Uterus (tissue), 4 donors: Measurements from ENCODE around the gene ERFL. TPM values are rescaled to one million over a fixed set of nuclear protein-coding genes. Genes with fewer than 3 reads are reported as not detected.
"Not testable (repeated sequence)": the region's sequence is repeated elsewhere in the genome, so short reads cannot be mapped to it uniquely, and the experiment has no call there.

Experiments used
- DNase-seq, 2 donors: peaks; one replicate each; pipeline ENCODE4 v3.0.0-alpha.2; 2019 to 2020
- H3K27ac ChIP-seq, 2 donors: fragments of 200-600 bp; sonication (generic); 1 replicate in 1 of 2; 2 replicates in 1 of 2; pipeline ENCODE4 v1.5.1; 2016 to 2018
- H3K27me3 ChIP-seq, 2 donors: fragments of 200-600 bp; sonication (generic); one replicate each; pipeline ENCODE4 v1.5.1; 2018 to 2019; ENCODE audit warnings: control low read depth in 1 of 2
- H3K36me3 ChIP-seq, 2 donors: fragments of 200-600 bp; sonication (generic); one replicate each; pipeline ENCODE4 v1.5.1; 2019; ENCODE audit warnings: control low read depth in 1 of 2
- H3K4me1 ChIP-seq, 2 donors: fragments of 200-600 bp; sonication (generic); one replicate each; pipeline ENCODE4 v1.5.1; 2018 to 2019; ENCODE audit warnings: control low read depth in 1 of 2
- H3K4me3 ChIP-seq, 2 donors: fragments of 200-600 bp; sonication (generic); 1 replicate in 1 of 2; 2 replicates in 1 of 2; pipeline ENCODE4 v1.5.1; 2018 to 2019; ENCODE audit warnings: mild to moderate bottlenecking in 1 of 2
- H3K9me3 ChIP-seq, 2 donors: fragments of 200-600 bp; sonication (generic); one replicate each; pipeline ENCODE4 v1.5.1; 2019; ENCODE audit warnings: control low read depth in 1 of 2
- POLR2A ChIP-seq, 2 donors: fragments of 450-650 bp; IDR thresholded peaks; one replicate each; pipeline ENCODE4 v1.6.1; 2016; ENCODE audit warnings: antibody characterized with exemption in 2 of 2, mild to moderate bottlenecking in 1 of 2, moderate library complexity in 1 of 2
- intact Hi-C: fragments of 100-400 bp; cut with DNase I; formaldehyde crosslinking; loops from one replicate; pipeline ENCODE4 v1.15.1; 2023; ENCODE audit warnings: low total_unique reads
- total RNA-seq, 4 donors: library from RNA; depleted of rRNA in 3 of 4; stranded (reverse); fragments of >200 nt in 3 of 4; gene quantifications; one replicate each; pipeline versions ENCODE4 v1.1.0 to v1.2.4, GENCODE V29; 2014 to 2023
- TF ChIP-seq, protein P1 (sequence below), 4 experiments: fragments of 200-600 bp in 2 of 4; fragments of 450-650 bp in 2 of 4; sonication (generic) in 2 of 4; IDR thresholded peaks; one replicate each; pipeline ENCODE4 v1.5.1; 2016 to 2019; ENCODE audit warnings: antibody characterized with exemption in 4 of 4, mild to moderate bottlenecking in 2 of 4, moderate library complexity in 1 of 4
- donor health status: DM: yes; HTN: yes; CAD: no.

Gene ERFL
- total RNA-seq, 4 donors from 2014 or later = 1.7 TPM; not detected in 3

DNA sequence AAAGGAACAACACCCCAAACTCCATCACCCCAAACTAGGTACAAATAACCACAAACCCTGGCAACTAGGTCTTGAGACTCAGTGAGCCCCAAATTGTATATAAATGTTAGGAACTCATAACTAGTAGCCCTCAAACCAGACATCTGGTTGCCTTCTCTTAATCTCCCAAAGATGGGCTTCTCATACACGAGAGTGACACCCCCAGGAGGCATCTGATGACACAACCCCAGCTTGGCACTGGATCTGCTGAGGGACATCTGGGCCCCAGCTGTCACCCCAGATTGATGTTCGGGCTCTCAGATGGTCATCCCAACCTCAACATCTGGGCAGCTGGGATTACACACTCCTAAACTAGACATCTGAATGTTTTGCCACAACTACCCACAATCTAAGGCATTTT is 16.1 kb upstream of the ERFL start:
- peaks cover 0 to 13% of the 10 kb centered on the region in 2 donors for H3K4me1 ChIP-seq
- H3K27ac ChIP-seq = no peak overlapping the region
- no peak for DNase-seq
- H3K9me3 ChIP-seq = no peaks in the 10 kb centered on the region
- TF ChIP-seq, protein P1, sequence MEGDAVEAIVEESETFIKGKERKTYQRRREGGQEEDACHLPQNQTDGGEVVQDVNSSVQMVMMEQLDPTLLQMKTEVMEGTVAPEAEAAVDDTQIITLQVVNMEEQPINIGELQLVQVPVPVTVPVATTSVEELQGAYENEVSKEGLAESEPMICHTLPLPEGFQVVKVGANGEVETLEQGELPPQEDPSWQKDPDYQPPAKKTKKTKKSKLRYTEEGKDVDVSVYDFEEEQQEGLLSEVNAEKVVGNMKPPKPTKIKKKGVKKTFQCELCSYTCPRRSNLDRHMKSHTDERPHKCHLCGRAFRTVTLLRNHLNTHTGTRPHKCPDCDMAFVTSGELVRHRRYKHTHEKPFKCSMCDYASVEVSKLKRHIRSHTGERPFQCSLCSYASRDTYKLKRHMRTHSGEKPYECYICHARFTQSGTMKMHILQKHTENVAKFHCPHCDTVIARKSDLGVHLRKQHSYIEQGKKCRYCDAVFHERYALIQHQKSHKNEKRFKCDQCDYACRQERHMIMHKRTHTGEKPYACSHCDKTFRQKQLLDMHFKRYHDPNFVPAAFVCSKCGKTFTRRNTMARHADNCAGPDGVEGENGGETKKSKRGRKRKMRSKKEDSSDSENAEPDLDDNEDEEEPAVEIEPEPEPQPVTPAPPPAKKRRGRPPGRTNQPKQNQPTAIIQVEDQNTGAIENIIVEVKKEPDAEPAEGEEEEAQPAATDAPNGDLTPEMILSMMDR (IDR thresholded peaks at IDR 0.05) = no peak
- no peak for TF ChIP-seq POLR2A (IDR thresholded peaks at IDR 0.05)
- intact Hi-C loops = no loop called here
- peaks cover 3 to 24% of the 10 kb centered on the region in 2 donors for H3K27me3 ChIP-seq
- H3K36me3 ChIP-seq = no peaks in the 10 kb centered on the region
- H3K4me3 ChIP-seq = no peak overlapping the region

- no peak for TF ChIP-seq POLR2A (IDR thresholded peaks at IDR 0.05)
- TF ChIP-seq, protein P1 (IDR thresholded peaks at IDR 0.05) = no peak
- no peak overlapping the region for H3K27ac ChIP-seq
- DNase-seq = no peak
- no peaks in the 10 kb centered on the region for H3K9me3 ChIP-seq
- intact Hi-C loops = no loop called here
- H3K27me3 ChIP-seq = peaks cover 3 to 24% of the 10 kb centered on the region in 2 donors
- H3K4me3 ChIP-seq = no peak overlapping the region
- peaks cover 0 to 13% of the 10 kb centered on the region in 2 donors for H3K4me1 ChIP-seq
- H3K36me3 ChIP-seq = no peaks in the 10 kb centered on the region
Measured at GRCh38 chr19:41941410-41942202, 13.4 kb upstream of the ERFL start.

GRCh38 chr19:41940731-41941409 is 12.6 kb upstream of the ERFL start:
- Histone ChIP-seq H3K9me3 (no peaks in the 10 kb centered on the region), H3K27me3 (peaks cover 3 to 24% of the 10 kb centered on the region in 2 donors), H3K36me3 (no peaks in the 10 kb centered on the region), H3K27ac (no peak overlapping the region), H3K4me3 (peak overlapping the region; percentile 24 to 35), H3K4me1 (peaks cover 0 to 13% of the 10 kb centered on the region in 2 donors)
- intact Hi-C loops = no loop called here
- no peak for TF ChIP-seq POLR2A (IDR thresholded peaks at IDR 0.05)
- TF ChIP-seq, protein P1 (IDR thresholded peaks at IDR 0.05) = no peak
- no peak for DNase-seq

DNA sequence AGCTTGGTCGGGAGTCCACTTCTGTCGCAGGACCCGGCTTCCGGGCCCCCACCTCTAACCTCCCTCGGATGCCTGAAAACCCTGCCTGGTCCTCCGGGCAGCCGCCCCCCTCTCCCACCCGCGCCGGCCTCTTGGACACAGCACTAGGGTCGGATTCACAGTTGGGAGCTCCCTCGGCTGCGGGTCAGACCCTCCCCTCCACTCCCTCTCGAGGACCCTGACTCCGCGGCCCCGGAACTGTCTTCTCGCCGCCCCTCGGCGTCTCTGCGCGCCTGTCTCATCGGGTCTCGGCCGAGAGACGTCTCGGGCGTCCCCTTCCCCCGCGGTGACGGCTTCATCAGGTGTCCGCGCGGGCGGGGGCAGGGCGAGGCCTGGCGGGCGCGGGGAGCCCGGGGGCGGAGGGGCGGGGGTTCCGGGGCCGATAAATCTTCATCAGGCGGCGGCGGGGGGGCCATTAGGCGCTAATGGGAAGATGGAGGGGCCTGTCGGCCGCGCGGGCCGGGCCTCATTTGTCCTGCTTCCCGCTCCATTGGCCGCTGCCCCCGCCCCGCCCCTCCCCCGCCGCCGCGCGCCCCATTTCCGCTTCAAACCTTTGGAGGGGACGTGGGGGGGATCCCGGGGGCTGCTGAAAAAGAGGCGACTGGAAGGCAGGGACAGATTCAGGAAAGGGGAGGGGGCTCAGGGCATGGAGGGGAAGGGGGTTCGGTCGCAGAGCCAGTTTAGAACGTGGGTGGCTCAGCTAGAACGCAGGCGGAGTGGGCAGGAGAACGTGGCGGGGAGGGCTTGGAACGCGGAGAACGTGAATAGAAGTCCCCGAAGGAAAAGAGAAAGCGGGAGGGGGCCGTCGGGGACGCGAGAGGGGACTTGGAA is 11.8 kb upstream of the ERFL start:
- H3K27me3 ChIP-seq = peaks cover 6 to 24% of the 10 kb centered on the region in 2 donors
- no peaks in the 10 kb centered on the region for H3K36me3 ChIP-seq
- TF ChIP-seq POLR2A (IDR thresholded peaks at IDR 0.05) = no peak
- TF ChIP-seq, protein P1 (IDR thresholded peaks at IDR 0.05) = no peak
- H3K27ac ChIP-seq = no peak overlapping the region
- H3K9me3 ChIP-seq = no peaks in the 10 kb centered on the region
- intact Hi-C loops = no loop called here
- peaks cover 0 to 13% of the 10 kb centered on the region in 2 donors for H3K4me1 ChIP-seq
- DNase-seq = no peak
- H3K4me3 ChIP-seq = peak overlapping the region; percentile 24 to 35

- H3K27me3 ChIP-seq = peaks cover 7 to 24% of the 10 kb centered on the region in 2 donors
- intact Hi-C loops, H3K36me3 ChIP-seq: not testable (repeated sequence)
Measured at GRCh38 chr19:41939209-41939608, 11.0 kb upstream of the ERFL start.

More at GRCh38 chr19:41939209-41939608, 11.0 kb upstream of the ERFL start:
- not testable (repeated sequence) for H3K9me3 ChIP-seq, H3K4me3 ChIP-seq, DNase-seq, H3K27ac ChIP-seq
- H3K4me1 ChIP-seq = peaks cover 0 to 13% of the 10 kb centered on the region in 2 donors
